Ishikawa (cell line): ENCODE measurements around the gene MEGF11.

Experiments
- MAX ChIP-seq: IDR thresholded peaks from 2 replicates; pipeline ENCODE4 v1.6.1; 2012
- NFIC ChIP-seq: IDR thresholded peaks from 2 replicates; pipeline ENCODE4 v1.6.1; 2012
- TAF1 ChIP-seq: IDR thresholded peaks from 2 replicates; pipeline ENCODE4 v1.6.1; 2012; ENCODE audit warnings: low read depth, mild to moderate bottlenecking
- TCF12 ChIP-seq: IDR thresholded peaks from 2 replicates; pipeline ENCODE4 v1.6.1; 2012; ENCODE audit warnings: low read depth
- TEAD4 ChIP-seq: IDR thresholded peaks from 2 replicates; pipeline ENCODE4 v1.6.1; 2012
- ZBTB7A ChIP-seq: IDR thresholded peaks from 2 replicates; pipeline ENCODE4 v1.6.1; 2012; ENCODE audit warnings: low read depth

GRCh38 chr15:66252685-66253417 is 699 bp downstream of the MEGF11 start:
- TF ChIP-seq NFIC (no peak), TEAD4 (no peak), TAF1 (no peak), ZBTB7A (0 out of 2 replicates have a peak, but pooled peaks have one; percentile 7), TCF12 (no peak), MAX (peak; percentile 52)
